Measurements from ENCODE around the gene RTTN.

The RTTN gene

GRCh38 chr18:70015127-70015526 is 190.4 kb downstream of the RTTN start:
- no peak for ATAC-seq
- TF ChIP-seq ZC3H10 (CRISPR knock-in tag; IDR thresholded peaks at IDR 0.05) (no peak), ARNTL (CRISPR knock-in tag; IDR thresholded peaks at IDR 0.05; ENCODE audit: borderline replicate concordance, low read depth) (no peak), ZFP30 (CRISPR knock-in tag; IDR thresholded peaks at IDR 0.05) (no peak), ZNF70 (CRISPR knock-in tag; IDR thresholded peaks at IDR 0.05) (no peak), PPARA (CRISPR knock-in tag; IDR thresholded peaks at IDR 0.05; ENCODE audit: borderline replicate concordance) (no peak), ZNF565 (CRISPR knock-in tag; conservative IDR thresholded peaks at IDR 0.05; ENCODE audit: low read depth) (no peak)

GRCh38 chr18:70005580-70005979 is 199.9 kb downstream of the RTTN start:
- ATAC-seq: no peak
- TF ChIP-seq CSDC2 (CRISPR knock-in tag; IDR thresholded peaks at IDR 0.05): no peak
- TF ChIP-seq GLIS3 (CRISPR knock-in tag; IDR thresholded peaks at IDR 0.05): no peak
- TF ChIP-seq, protein P1, sequence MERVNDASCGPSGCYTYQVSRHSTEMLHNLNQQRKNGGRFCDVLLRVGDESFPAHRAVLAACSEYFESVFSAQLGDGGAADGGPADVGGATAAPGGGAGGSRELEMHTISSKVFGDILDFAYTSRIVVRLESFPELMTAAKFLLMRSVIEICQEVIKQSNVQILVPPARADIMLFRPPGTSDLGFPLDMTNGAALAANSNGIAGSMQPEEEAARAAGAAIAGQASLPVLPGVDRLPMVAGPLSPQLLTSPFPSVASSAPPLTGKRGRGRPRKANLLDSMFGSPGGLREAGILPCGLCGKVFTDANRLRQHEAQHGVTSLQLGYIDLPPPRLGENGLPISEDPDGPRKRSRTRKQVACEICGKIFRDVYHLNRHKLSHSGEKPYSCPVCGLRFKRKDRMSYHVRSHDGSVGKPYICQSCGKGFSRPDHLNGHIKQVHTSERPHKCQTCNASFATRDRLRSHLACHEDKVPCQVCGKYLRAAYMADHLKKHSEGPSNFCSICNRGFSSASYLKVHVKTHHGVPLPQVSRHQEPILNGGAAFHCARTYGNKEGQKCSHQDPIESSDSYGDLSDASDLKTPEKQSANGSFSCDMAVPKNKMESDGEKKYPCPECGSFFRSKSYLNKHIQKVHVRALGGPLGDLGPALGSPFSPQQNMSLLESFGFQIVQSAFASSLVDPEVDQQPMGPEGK (CRISPR knock-in tag; IDR thresholded peaks at IDR 0.05; ENCODE audit: borderline replicate concordance): no peak
- TF ChIP-seq ZNF565 (CRISPR knock-in tag; conservative IDR thresholded peaks at IDR 0.05; ENCODE audit: low read depth): no peak
- TF ChIP-seq BACH2 (CRISPR knock-in tag; IDR thresholded peaks at IDR 0.05; ENCODE audit: borderline replicate concordance): no peak
- TF ChIP-seq ARNTL (CRISPR knock-in tag; IDR thresholded peaks at IDR 0.05; ENCODE audit: borderline replicate concordance, low read depth): no peak
- no peak for TF ChIP-seq ZNF8 (CRISPR knock-in tag; IDR thresholded peaks at IDR 0.05)
- no peak for TF ChIP-seq ZFP3 (CRISPR knock-in tag; IDR thresholded peaks at IDR 0.05)

DNA sequence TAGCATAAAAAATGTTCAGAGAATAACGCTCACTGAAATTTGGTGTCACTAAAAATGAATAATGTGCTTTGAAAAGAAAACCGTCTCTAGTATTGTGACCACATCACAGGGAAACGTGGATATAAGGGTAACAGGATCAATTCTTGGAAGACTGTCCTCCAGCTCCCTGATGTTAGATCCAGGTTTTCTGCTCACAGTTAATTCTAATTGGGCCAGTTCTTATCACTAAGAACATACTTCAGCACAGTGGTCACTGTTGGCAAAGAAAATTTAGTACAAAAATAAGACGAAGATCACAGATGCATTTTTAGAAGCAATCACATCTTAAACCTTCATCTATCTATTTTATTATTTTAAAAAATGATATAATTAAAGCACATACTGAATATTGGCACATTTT is 200.8 kb downstream of the RTTN start:
- TF ChIP-seq TSHZ2 (CRISPR knock-in tag; IDR thresholded peaks at IDR 0.05): no peak
- TF ChIP-seq, protein P2, sequence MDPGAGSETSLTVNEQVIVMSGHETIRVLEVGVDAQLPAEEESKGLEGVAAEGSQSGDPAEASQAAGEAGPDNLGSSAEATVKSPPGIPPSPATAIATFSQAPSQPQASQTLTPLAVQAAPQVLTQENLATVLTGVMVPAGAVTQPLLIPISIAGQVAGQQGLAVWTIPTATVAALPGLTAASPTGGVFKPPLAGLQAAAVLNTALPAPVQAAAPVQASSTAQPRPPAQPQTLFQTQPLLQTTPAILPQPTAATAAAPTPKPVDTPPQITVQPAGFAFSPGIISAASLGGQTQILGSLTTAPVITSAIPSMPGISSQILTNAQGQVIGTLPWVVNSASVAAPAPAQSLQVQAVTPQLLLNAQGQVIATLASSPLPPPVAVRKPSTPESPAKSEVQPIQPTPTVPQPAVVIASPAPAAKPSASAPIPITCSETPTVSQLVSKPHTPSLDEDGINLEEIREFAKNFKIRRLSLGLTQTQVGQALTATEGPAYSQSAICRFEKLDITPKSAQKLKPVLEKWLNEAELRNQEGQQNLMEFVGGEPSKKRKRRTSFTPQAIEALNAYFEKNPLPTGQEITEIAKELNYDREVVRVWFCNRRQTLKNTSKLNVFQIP (CRISPR knock-in tag; IDR thresholded peaks at IDR 0.05; ENCODE audit: borderline replicate concordance, low read depth): no peak
- no peak for TF ChIP-seq TOX (CRISPR knock-in tag; IDR thresholded peaks at IDR 0.05; ENCODE audit: borderline replicate concordance)
- no peak for TF ChIP-seq GLIS3 (CRISPR knock-in tag; IDR thresholded peaks at IDR 0.05)
- TF ChIP-seq OSR1 (CRISPR knock-in tag; IDR thresholded peaks at IDR 0.05): no peak
- TF ChIP-seq, protein P3, sequence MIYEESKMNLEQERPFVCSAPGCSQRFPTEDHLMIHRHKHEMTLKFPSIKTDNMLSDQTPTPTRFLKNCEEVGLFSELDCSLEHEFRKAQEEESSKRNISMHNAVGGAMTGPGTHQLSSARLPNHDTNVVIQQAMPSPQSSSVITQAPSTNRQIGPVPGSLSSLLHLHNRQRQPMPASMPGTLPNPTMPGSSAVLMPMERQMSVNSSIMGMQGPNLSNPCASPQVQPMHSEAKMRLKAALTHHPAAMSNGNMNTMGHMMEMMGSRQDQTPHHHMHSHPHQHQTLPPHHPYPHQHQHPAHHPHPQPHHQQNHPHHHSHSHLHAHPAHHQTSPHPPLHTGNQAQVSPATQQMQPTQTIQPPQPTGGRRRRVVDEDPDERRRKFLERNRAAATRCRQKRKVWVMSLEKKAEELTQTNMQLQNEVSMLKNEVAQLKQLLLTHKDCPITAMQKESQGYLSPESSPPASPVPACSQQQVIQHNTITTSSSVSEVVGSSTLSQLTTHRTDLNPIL (CRISPR knock-in tag; IDR thresholded peaks at IDR 0.05; ENCODE audit: low read depth): no peak
- TF ChIP-seq CSDC2 (CRISPR knock-in tag; IDR thresholded peaks at IDR 0.05): no peak
- TF ChIP-seq, protein P1 (CRISPR knock-in tag; IDR thresholded peaks at IDR 0.05; ENCODE audit: borderline replicate concordance): no peak
- no peak for TF ChIP-seq ZNF70 (CRISPR knock-in tag; IDR thresholded peaks at IDR 0.05)
- TF ChIP-seq, protein P4, sequence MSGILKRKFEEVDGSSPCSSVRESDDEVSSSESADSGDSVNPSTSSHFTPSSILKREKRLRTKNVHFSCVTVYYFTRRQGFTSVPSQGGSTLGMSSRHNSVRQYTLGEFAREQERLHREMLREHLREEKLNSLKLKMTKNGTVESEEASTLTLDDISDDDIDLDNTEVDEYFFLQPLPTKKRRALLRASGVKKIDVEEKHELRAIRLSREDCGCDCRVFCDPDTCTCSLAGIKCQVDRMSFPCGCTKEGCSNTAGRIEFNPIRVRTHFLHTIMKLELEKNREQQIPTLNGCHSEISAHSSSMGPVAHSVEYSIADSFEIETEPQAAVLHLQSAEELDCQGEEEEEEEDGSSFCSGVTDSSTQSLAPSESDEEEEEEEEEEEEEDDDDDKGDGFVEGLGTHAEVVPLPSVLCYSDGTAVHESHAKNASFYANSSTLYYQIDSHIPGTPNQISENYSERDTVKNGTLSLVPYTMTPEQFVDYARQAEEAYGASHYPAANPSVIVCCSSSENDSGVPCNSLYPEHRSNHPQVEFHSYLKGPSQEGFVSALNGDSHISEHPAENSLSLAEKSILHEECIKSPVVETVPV (CRISPR knock-in tag; IDR thresholded peaks at IDR 0.05): no peak
- TF ChIP-seq ARNTL (CRISPR knock-in tag; IDR thresholded peaks at IDR 0.05; ENCODE audit: borderline replicate concordance, low read depth): no peak
- TF ChIP-seq ESRRG (CRISPR knock-in tag; IDR thresholded peaks at IDR 0.05): no peak
- TF ChIP-seq ZFP30 (CRISPR knock-in tag; IDR thresholded peaks at IDR 0.05): no peak
- no peak for TF ChIP-seq TCF4 (CRISPR knock-in tag; IDR thresholded peaks at IDR 0.05; ENCODE audit: borderline replicate concordance)
- no peak for TF ChIP-seq ZNF565 (CRISPR knock-in tag; conservative IDR thresholded peaks at IDR 0.05; ENCODE audit: low read depth)
- ATAC-seq: no peak
